SK-N-SH treated with all-trans-retinoic acid at 6 μM for 48 hours (cell line): ENCODE data around the gene ADPGK.

Experiments used
- ARNTL ChIP-seq: fragments of 450-650 bp; formaldehyde crosslinking; IDR thresholded peaks from 2 replicates; pipeline ENCODE4 v1.5.0; 2020; ENCODE audit warnings: low read depth, mild to moderate bottlenecking, moderate library complexity, borderline replicate concordance
- CREB5 ChIP-seq: fragments of 250-450 bp; sonication (Bioruptor Pico); IDR thresholded peaks from 2 replicates; pipeline ENCODE4 v1.5.1; 2020; ENCODE audit warnings: low read depth, mild to moderate bottlenecking, moderate library complexity
- OSR1 ChIP-seq: fragments of 250-450 bp; sonication (Bioruptor Pico); IDR thresholded peaks from 2 replicates; pipeline ENCODE4 v1.8.0; 2022; ENCODE audit warnings: moderate library complexity, mild to moderate bottlenecking, inconsistent platforms
- POU6F1 ChIP-seq: fragments of 250-450 bp; sonication (Bioruptor Pico); IDR thresholded peaks from 2 replicates; pipeline ENCODE4 v1.8.0; 2021; ENCODE audit warnings: low read depth, mild to moderate bottlenecking, moderate library complexity, borderline replicate concordance
- PPARA ChIP-seq: fragments of 250-450 bp; sonication (Bioruptor Pico); IDR thresholded peaks from 2 replicates; pipeline ENCODE4 v1.5.0; 2020; ENCODE audit warnings: mild to moderate bottlenecking, borderline replicate concordance
- RARB ChIP-seq: fragments of 250-450 bp; sonication (Bioruptor Pico); IDR thresholded peaks from 2 replicates; pipeline ENCODE4 v1.8.0; 2021; ENCODE audit warnings: mild to moderate bottlenecking, moderate library complexity
- TSHZ2 ChIP-seq: fragments of 250-450 bp; sonication (Bioruptor Pico); IDR thresholded peaks from 2 replicates; pipeline ENCODE4 v1.5.0; 2020; ENCODE audit warnings: mild to moderate bottlenecking, moderate library complexity
- ZC3H10 ChIP-seq: fragments of 250-450 bp; sonication (Bioruptor Pico); IDR thresholded peaks from 2 replicates; pipeline ENCODE4 v1.5.1; 2021; ENCODE audit warnings: mild to moderate bottlenecking, moderate library complexity
- ZFP3 ChIP-seq: fragments of 250-450 bp; sonication (Bioruptor Pico); IDR thresholded peaks from 2 replicates; pipeline ENCODE4 v1.5.0; 2020; ENCODE audit warnings: mild to moderate bottlenecking, moderate library complexity
- ZFP30 ChIP-seq: fragments of 450-650 bp; formaldehyde crosslinking; IDR thresholded peaks from 2 replicates; pipeline ENCODE4 v1.5.0; 2022; ENCODE audit warnings: mild to moderate bottlenecking, moderate library complexity
- ZNF565 ChIP-seq: fragments of 450-650 bp; formaldehyde crosslinking; conservative IDR thresholded peaks from 2 replicates; pipeline ENCODE4 v1.5.0; 2020; ENCODE audit warnings: low read depth, mild to moderate bottlenecking, moderate library complexity
- ZNF70 ChIP-seq: fragments of 450-650 bp; formaldehyde crosslinking; IDR thresholded peaks from 2 replicates; pipeline ENCODE4 v1.5.0; 2020; ENCODE audit warnings: mild to moderate bottlenecking, moderate library complexity
- TF ChIP-seq, protein P1 (sequence below): fragments of 250-450 bp; sonication (Bioruptor Pico); IDR thresholded peaks from 2 replicates; pipeline ENCODE4 v1.8.0; 2020; ENCODE audit warnings: mild to moderate bottlenecking, moderate library complexity, borderline replicate concordance

DNA sequence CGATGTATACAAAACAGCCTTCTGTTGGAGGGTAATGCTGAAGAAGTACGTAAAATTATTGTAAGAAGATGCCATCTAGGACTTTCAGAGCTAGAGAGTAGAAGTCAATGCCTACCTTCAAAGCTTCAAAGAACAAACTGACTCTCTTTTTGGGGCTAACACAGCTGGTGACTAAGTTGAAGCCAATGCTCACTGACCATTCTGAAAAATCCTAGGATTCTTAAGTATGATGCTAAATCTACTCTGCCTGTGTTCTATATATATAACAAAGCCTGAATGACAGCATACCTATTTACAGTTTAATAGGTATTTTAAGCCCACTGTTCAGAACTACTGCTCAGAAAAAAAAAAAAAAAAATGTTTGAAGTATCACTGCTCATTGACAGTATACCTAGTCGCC lies 18.9 kb downstream of the ADPGK start:
- TF ChIP-seq, protein P1, sequence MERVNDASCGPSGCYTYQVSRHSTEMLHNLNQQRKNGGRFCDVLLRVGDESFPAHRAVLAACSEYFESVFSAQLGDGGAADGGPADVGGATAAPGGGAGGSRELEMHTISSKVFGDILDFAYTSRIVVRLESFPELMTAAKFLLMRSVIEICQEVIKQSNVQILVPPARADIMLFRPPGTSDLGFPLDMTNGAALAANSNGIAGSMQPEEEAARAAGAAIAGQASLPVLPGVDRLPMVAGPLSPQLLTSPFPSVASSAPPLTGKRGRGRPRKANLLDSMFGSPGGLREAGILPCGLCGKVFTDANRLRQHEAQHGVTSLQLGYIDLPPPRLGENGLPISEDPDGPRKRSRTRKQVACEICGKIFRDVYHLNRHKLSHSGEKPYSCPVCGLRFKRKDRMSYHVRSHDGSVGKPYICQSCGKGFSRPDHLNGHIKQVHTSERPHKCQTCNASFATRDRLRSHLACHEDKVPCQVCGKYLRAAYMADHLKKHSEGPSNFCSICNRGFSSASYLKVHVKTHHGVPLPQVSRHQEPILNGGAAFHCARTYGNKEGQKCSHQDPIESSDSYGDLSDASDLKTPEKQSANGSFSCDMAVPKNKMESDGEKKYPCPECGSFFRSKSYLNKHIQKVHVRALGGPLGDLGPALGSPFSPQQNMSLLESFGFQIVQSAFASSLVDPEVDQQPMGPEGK (CRISPR knock-in tag), result no peak
- TF ChIP-seq RARB (CRISPR knock-in tag) (no peak), POU6F1 (no peak), ZC3H10 (no peak), ARNTL (CRISPR knock-in tag) (no peak), CREB5 (CRISPR knock-in tag) (no peak), TSHZ2 (CRISPR knock-in tag) (no peak), ZFP3 (CRISPR knock-in tag) (no peak), ZNF565 (CRISPR knock-in tag) (no peak), ZNF70 (no peak), OSR1 (CRISPR knock-in tag) (no peak), PPARA (CRISPR knock-in tag) (no peak), ZFP30 (CRISPR knock-in tag) (no peak)
